ENCODE results near the gene KHDC1L. TPM values are rescaled to one million over a fixed set of nuclear protein-coding genes. Genes with fewer than 3 reads are reported as not detected.

Gene KHDC1L
- total RNA-seq, 1 experiment from 2014 or later: not detected

DNA sequence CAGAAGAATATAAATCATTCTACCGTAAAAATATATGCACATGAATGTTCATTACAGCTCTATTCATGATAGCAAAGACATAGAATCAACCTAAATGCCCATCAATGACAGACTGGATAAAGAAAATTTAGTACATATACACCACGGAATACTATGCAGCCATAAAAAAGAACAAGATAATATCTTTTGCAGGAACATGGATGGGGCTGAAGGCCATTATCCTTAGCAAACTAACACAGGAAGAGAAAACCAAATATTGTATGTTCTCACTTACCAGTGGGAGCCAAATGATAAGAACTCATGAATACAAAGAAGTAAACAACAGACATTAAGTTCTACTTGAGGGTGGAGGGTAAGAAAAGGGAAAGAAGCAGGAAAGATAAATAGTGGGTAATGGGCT, 8.4 kb downstream of the KHDC1L start:
- H3K23me2 ChIP-seq (ENCODE audit: insufficient read length, low read depth, low read length, poor library complexity, severe bottlenecking): no peaks in the 10 kb centered on the region
- no peak overlapping the region for H3K56ac ChIP-seq (ENCODE audit: insufficient read length, low read depth, low read length)
- no peak overlapping the region for H2AK5ac ChIP-seq (ENCODE audit: insufficient read length, low read length)
- Mint-ChIP-seq H3K27me3 (ENCODE audit: low read depth) (no peaks in the 10 kb centered on the region), H3K4me1 (no peaks in the 10 kb centered on the region), H3K27ac (no peak overlapping the region; a peak in 1 of 7 replicates), H3K9me3 (no peaks in the 10 kb centered on the region; a peak in 1 of 5 replicates), H3K36me3 (ENCODE audit: insufficient read depth in 1 of 3, low read depth in 3 of 3) (no peaks in the 10 kb centered on the region), H3K4me3 (no peak overlapping the region)
- WGBS (ENCODE audit: extremely low coverage, insufficient read length, low lambda C conversion rate): no CpG with 5 or more reads among the region's 2 CpGs
- no peaks in the 10 kb centered on the region for H3K9me3 ChIP-seq (ENCODE audit: control insufficient read depth, low read depth, low read length)
- TF ChIP-seq, protein P1, sequence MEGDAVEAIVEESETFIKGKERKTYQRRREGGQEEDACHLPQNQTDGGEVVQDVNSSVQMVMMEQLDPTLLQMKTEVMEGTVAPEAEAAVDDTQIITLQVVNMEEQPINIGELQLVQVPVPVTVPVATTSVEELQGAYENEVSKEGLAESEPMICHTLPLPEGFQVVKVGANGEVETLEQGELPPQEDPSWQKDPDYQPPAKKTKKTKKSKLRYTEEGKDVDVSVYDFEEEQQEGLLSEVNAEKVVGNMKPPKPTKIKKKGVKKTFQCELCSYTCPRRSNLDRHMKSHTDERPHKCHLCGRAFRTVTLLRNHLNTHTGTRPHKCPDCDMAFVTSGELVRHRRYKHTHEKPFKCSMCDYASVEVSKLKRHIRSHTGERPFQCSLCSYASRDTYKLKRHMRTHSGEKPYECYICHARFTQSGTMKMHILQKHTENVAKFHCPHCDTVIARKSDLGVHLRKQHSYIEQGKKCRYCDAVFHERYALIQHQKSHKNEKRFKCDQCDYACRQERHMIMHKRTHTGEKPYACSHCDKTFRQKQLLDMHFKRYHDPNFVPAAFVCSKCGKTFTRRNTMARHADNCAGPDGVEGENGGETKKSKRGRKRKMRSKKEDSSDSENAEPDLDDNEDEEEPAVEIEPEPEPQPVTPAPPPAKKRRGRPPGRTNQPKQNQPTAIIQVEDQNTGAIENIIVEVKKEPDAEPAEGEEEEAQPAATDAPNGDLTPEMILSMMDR (conservative IDR thresholded peaks at IDR 0.05): no peak
- H3K4ac ChIP-seq (ENCODE audit: low read depth, low read length): no peak overlapping the region
- no peak overlapping the region for H3K4me2 ChIP-seq (ENCODE audit: insufficient read depth, insufficient read length, low read length)
- no peak overlapping the region for H3K27ac ChIP-seq (ENCODE audit: insufficient read length, low read depth, low read length)
- no peak overlapping the region for H3K18ac ChIP-seq (ENCODE audit: insufficient read length, low read depth, low read length)
- no peak overlapping the region for H4K91ac ChIP-seq (ENCODE audit: insufficient read length, low read depth, low read length)
- H2BK20ac ChIP-seq (ENCODE audit: low read depth, low read length, poor library complexity, severe bottlenecking): no peak overlapping the region
- no peak overlapping the region for H4K5ac ChIP-seq (ENCODE audit: insufficient read length, low read depth, low read length)
- H3K27me3 ChIP-seq (ENCODE audit: insufficient read depth, low read length): no peaks in the 10 kb centered on the region
- no peak overlapping the region for H2BK15ac ChIP-seq (ENCODE audit: low read depth, low read length)
- no peak overlapping the region for H2BK5ac ChIP-seq (ENCODE audit: insufficient read length, low read length)
- no peaks in the 10 kb centered on the region for H3K4me1 ChIP-seq (ENCODE audit: insufficient read depth, low read length)
- no peak overlapping the region for H2BK12ac ChIP-seq (ENCODE audit: insufficient read length, low read depth, low read length)
- H4K8ac ChIP-seq (replicated peaks; ENCODE audit: insufficient read length, low read depth, low read length): no peak overlapping the region
- no peak overlapping the region for H3T11ph ChIP-seq (ENCODE audit: low read length)
- H2AFZ ChIP-seq (ENCODE audit: low read length): no peak overlapping the region
- no peak overlapping the region for H2BK120ac ChIP-seq (ENCODE audit: low read depth, low read length, poor library complexity, severe bottlenecking)
- H3K79me2 ChIP-seq (ENCODE audit: insufficient read depth, low read length): no peaks in the 10 kb centered on the region
- H3K79me1 ChIP-seq (ENCODE audit: insufficient read depth, low read depth, low read length, poor library complexity, severe bottlenecking): no peaks in the 10 kb centered on the region
- H3K9ac ChIP-seq (ENCODE audit: extremely low read depth, insufficient read length, low read length): no peak overlapping the region
- no peak for DNase-seq
- H4K20me1 ChIP-seq (ENCODE audit: control insufficient read depth, insufficient read depth, insufficient read length): no peaks in the 10 kb centered on the region
- H3K23ac ChIP-seq (ENCODE audit: insufficient read length, low read depth, low read length): no peak overlapping the region
- H3K14ac ChIP-seq (ENCODE audit: insufficient read depth, low read length): no peak overlapping the region

Measured in H9 (cell line).